NCI-H1092 treated with DMSO at 0.1 percent for 48 hours (cell line): Measurements from ENCODE around the gene MYOZ3.

Experiments
- DNase-seq: peaks from one replicate; lab custom pipeline; 2025; lab: John Stamatoyannopoulos, UW

Gene MYOZ3

DNA sequence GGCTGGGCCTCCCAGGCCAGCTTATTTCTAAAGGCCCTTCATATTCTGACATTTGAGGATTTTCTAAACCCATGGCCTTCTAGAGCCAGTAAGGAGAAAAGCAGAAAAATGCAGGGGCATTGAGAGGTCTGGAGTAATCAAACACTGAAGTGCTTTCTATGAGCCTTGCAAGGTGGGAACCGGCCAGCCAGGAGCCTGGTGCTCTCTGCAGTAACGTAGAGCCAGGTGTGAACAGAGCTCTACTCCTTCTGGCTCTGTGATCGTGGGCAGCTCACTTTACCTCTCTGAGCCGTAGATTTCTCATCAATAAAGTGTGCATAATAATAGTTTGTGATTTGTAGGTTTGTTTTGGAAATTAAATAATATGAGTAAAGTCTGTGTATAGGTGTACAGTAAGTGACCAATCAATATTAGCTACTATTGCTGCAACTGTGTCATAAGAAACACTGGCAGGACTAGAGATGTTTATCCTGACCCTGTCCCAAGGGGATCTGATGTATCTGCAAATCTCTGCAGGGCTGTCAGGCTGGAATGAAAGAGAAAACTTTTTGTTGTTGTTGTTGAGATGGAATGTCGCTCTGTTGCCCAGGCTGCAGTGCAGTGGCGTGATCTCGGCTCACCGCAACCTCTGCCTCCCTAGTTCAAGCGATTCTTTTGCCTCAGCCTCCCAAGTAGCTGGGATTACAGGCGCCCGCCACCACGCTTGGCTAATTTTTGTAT, 17.9 kb upstream of the MYOZ3 start:
- DNase-seq: no peak

DNA sequence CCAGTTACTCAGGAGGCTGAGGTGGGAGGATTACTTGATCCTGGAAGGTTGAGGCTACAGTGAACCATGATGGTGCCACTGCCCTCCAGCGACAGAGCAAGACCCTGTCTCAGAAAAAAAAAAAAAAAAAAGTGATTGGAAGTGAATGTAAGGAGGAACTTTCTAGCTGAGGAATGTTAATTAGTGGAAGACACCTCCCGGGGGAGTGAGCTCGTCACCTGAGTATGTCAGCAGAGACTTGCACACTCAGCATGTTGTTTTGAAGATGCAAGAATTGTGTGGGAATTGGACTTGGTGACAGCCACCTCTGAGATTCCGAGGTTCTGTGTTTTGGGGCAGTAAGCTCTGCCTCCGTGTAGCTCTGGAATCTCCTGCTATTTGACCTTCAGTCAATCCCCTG, 17.0 kb upstream of the MYOZ3 start:
- no peak for DNase-seq

DNA sequence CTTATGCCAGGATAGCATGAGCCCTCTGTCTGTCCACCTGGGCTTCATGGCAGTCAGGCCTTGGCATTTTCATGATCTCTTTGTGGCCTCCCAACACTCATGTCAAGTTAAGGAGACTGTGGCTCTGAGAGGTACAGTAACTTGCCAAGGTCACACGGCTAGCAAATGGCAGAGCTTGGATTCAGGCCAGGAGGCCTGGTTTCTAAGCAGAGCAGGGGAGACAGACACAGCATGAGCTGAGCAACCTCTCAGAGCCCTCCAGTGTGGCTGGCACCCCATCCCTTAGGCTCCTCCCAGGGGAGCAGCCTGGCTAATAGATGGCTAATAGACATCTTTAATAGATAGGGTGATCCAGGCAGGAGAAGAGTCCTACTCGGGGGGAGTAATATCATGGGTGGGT, 16.5 kb upstream of the MYOZ3 start:
- no peak for DNase-seq

DNA sequence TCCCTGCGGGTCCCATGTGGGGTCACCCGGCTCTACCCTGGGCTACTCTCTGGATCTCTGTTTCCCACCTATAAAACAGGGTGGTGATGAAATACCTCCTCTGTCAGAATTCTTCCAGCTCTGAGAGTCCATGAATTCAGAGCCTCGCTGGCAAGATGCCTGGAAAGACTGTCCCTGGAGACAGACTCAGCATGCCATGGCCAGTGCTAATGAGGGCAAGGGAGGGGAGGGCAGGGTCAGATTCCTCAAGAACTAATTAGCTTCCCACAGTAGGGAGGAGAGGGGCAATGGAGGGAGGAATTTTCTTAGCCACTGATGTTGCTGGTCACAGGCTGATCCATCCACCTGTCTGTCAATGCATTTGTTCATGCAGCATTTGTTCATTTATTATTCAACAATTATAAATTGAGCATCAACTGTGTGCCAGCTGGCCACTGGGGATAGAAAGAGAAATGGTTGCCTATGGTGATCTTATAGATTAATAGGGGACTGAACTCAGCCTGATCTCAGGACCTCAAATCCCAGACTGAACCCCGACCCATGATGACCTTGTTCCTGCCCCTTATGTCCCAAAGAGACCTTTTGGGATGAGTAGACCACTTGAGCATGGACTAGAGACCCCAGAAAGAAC, 15.9 kb upstream of the MYOZ3 start:
- DNase-seq: peak; percentile 2

DNA sequence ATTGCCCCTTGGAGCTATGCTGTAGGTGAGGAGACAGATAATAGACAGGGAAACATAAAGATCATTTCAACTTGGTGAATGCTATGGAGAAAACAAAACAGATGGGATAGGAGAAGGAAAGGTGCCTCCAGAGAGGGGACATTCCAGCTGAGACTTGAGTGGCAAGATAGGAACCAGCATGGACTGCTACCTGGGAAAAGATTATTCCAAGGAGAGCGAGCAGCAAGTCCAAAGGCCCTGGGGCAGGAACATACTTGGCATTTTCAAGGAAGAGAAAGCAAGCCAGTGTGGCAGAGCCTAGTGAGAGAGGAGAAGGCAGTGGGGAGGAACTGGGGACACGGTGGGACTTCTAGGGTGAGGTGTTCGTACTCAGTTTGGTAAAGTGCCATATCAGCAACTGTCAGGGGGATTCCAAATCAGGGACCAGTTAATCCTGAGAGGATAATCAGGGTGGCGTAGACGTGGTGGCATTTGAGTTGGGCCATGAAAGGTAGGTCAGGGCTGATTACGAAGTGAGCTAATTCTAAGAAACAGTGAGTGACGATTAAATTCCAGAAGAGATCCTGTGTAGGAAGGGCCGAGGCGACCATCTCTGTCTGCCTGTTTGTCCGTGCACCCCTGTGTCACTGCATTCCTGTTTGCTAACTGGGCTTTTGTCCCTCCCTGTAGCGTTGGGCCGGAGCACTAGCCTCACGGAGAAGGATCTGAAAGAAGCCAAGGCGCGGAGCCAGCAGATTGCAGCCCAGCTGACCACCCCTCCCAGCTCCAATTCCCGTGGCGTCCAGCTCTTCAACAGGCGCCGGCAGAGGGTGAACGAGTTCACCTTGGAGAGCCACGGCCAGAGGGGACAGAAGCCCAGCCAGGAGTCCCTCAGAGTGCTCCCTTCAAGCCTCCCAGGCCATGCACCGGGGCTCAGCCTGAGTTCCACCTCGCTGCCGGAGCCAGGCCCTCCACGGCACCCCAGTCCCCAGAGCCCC, 13.5 kb upstream of the MYOZ3 start:
- DNase-seq: no peak

DNA sequence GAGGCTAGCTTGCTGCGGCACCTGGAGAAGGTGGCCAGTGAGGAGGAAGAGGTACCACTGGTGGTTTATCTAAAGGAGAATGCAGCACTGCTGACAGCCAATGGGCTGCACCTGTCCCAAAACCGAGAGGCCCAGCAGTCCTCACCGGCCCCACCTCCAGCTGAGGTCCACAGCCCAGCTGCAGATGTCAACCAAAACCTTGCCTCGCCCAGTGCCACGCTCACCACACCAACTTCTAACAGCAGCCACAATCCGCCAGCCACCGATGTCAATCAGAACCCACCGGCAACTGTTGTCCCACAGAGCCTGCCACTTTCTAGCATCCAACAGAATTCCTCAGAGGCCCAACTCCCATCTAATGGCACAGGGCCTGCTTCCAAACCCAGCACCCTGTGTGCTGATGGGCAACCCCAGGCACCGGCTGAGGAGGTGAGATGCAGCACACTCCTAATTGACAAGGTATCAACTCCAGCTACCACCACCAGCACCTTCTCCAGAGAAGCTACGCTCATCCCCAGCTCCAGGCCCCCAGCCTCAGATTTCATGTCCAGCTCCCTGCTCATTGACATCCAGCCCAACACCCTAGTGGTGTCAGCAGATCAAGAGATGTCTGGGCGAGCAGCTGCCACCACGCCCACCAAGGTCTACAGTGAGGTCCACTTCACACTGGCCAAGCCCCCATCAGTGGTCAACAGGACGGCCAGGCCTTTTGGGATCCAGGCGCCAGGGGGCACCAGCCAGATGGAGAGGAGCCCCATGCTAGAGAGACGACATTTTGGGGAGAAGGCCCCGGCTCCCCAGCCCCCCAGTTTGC, 12.6 kb upstream of the MYOZ3 start:
- no peak for DNase-seq

DNA sequence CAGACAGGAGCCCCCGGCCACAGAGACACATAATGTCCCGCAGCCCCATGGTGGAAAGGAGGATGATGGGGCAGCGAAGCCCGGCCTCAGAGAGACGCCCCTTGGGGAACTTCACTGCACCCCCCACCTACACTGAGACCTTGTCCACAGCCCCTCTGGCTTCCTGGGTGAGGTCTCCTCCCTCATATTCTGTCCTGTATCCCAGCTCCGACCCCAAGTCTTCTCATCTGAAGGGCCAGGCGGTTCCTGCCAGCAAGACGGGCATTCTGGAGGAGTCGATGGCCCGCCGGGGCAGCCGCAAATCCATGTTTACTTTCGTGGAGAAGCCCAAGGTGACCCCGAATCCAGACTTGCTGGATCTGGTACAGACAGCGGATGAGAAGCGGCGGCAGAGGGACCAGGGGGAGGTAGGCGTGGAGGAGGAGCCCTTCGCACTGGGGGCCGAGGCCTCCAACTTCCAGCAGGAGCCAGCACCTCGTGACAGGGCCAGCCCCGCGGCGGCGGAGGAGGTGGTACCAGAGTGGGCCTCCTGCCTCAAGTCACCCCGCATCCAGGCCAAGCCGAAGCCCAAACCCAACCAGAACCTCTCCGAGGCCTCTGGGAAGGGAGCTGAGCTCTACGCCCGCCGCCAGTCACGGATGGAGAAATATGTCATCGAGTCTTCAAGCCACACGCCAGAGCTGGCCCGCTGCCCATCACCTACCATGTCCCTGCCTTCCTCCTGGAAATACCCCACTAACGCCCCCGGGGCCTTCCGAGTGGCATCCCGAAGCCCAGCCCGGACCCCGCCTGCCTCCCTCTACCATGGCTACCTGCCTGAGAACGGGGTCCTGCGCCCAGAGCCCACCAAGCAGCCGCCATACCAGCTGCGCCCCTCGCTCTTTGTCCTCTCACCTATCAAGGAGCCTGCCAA, 11.7 kb upstream of the MYOZ3 start:
- no peak for DNase-seq

DNA sequence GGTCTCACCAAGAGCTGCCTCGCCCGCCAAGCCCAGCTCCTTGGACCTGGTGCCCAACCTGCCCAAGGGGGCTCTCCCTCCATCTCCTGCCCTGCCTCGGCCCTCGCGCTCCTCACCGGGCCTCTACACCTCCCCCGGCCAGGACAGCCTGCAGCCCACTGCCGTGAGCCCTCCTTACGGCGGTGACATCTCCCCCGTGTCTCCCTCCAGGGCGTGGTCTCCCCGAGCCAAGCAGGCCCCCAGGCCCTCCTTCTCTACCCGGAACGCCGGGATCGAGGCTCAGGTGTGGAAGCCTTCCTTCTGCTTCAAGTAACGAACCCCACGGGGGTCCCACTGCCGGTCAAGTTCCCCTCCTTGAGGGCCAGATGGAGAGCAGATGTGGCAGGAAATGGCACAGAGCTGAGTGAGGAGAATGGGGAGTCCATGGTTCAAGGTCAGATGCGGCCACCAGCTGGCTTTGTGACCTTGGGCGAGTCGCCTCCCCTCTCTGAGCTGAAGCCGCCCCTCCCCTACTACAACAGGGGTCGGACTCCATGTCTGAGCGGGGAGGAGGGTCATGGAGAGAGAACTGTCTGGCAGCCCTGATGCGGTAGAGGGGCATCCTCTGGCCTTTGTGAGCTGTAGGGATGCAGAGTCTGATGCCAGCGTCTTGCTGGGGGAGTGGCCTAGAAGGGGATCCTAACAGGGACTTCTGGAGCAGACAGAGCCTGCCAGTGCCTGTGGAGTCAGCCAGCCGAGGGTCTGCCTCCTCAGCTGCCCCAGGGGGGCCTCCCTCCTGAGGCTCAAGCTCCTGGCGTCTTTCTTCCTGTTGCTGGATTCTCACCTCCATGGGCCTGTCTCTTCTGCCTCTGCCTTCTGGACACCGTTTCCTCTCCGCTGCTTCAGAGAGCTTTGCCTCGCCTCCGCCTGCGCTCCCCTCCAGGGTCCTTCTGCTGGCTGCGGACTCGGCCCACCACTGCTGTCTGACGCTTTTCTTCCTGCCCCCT, 10.7 kb upstream of the MYOZ3 start:
- DNase-seq: no peak

DNA sequence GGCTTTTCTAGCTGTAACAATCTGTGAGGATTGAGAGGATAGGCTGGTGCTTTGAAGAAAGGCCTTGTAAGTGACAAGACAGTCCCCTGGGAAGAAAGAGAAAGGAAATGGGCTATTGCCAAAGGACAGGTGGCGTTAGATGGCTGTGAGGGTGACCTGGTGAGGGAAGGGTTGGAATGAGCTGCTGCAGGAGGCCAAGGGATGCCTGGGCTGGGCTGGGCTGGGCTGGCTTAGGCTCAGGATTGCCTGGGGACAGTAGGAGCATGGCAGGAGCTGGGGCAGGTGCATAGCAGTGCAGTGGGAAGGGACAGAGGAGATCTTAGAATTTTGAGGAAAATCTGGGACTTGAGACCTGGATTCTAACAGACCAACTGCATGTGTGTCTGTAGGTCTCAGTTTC, 9.7 kb upstream of the MYOZ3 start:
- DNase-seq: no peak

DNA sequence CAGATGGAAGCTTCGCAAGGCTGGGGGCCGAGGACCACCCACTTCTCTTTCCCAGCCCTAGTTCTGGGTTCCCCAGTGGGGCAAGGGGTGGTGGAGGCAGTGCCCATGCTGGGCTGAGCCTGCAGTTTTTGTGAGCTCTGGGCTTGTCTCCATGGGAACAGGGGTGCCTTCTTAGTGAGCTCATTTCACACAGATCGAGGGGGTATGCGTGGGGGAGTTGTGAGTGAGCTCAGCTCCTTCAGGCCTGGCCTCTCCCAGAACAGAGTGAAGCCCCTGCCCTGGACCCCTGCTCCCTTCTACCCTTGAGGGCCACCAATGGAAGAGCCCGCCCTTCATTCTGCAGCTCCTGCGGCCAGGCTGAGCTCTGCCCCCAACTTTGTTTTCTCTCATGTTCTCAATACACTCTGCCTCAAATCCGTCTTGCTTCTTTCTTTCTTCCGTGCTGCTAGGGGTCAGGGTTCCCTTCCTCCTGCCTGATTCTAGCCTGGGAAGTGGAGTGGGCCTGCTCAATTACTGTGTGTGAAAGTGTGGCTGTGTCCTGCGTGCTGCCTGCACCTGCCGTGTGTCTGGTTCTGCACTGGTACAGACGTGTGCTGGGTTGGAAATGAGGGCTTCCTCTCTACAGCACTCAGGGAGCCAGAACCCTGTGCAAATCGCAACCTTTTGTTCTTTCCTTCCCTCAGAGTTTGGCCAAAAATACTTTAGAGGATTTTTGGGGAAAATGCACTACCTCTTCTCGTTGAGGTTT, 9.0 kb upstream of the MYOZ3 start:
- DNase-seq: no peak

DNA sequence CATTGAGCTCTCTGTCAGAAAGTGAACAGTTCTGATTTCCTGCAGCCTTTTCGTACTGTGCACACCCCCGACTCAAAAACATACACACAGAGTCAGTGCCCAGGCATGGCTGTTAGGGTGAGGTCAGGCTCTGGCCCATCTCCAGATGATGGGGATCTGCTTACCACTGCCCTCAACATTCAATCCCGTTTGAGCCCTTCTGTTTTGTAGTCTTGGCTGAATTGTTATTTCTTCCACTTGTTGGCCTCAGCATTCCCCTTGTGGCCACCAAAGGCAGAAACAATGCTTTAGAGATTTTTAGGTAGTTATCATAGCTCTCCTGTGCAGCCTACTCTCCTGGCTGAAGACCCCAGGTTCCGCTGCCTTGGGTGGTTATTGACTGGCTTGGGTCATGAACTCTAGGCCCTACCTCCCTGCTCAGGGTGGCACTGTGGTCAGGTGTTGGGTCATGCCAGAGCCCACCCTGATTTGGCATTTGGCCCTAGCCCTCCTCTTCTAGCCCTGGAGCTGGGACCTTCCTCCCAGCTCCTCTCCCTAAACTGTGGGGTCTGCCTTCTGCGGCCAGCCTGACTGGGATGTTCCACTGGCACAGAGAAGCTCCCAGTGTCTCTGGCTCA, 7.8 kb upstream of the MYOZ3 start:
- no peak for DNase-seq

DNA sequence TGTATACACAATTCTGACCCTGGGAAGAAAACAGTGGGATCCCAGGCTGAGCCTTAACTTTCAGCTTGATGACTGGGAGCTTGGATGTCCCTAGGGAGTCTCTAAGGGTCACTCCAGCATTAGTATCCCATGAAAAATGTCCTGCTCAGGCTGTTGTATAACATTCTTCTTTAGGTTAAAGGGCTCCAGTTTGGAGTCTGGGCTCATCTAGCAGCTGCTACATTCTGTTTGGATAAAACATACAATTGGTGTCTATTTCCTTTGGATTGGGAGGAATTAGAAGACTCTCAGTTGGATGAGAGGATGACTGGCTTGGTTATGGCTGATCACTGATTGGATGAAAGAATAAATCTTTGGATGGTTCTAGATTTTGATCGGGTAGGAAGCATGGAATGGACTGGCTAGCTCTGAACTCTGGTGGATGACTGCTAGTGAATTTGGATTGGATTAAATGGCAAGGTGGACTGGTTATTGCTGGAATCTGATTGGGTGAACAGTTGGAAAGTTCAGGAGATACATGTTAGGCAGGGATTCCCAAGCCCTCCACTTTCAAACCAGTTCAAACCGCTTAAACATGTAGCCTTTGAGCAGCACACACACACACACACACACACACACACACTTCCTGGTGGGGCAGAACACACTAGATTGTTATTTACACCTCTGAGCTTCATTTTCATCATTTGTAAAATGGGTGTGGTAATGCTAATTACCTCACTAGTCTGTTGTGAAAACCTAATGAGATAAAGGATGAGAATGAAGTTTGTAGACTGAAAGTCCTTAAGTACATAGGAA, 7.1 kb upstream of the MYOZ3 start:
- DNase-seq: no peak

DNA sequence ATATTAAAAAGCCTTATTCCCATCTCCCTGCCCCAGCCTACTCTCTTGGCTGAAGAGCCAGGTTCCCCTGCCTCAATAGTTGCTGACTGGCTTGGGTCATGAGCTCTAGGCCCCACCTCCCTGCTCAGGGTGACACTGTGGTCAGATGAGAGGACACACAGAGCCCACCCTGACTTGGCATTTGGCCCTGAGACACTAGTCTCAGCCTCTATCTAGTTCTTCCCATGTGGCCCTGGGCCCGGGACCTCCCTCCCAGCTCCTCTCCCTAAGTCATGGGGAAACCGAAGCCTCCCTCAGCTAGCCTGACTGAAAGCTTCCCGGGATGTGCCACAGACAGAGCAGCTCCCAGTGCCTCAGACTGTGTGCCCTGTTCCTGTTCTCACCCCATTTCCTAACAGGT, 5.8 kb upstream of the MYOZ3 start:
- DNase-seq: no peak

DNA sequence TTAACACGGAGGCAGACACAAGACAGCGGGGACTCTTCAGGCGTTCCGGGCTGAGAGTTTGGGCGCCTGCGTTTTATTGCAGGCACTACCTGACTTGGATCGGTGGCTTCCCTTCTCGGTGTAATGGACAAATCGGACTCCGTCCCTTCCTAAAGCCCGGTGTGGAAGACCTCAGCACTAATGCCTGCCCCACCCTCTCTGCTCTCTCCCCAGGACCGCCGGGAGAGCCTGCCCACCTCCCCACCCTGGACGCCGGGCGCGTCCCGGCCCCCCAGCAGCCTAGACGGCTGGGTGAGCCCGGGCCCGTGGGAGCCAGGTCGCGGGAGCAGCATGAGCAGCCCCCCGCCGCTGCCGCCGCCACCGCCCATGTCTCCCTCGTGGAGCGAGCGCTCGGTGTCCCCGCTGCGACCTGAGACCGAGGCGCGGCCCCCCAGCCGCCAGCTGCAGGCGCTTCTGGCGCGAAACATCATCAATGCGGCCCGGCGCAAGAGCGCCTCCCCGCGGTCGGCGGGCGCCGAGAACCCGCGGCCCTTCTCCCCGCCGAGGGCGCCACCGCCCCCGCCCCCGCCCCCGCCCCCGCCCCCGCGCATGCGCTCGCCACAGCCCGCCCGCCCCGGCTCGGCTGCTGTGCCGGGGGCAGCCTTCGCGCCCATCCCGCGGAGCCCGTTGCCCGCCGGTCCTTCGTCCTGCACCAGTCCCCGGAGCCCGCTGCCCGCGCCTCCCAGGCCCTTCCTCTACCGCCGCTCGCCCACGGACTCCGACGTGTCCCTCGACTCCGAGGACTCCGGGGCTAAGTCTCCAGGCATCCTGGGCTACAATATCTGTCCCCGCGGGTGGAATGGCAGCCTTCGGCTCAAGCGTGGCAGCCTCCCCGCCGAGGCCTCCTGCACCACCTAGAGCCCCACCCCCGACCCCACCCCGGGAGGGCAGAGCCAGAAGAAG, 4.6 kb upstream of the MYOZ3 start:
- peak; percentile 38 for DNase-seq

DNA sequence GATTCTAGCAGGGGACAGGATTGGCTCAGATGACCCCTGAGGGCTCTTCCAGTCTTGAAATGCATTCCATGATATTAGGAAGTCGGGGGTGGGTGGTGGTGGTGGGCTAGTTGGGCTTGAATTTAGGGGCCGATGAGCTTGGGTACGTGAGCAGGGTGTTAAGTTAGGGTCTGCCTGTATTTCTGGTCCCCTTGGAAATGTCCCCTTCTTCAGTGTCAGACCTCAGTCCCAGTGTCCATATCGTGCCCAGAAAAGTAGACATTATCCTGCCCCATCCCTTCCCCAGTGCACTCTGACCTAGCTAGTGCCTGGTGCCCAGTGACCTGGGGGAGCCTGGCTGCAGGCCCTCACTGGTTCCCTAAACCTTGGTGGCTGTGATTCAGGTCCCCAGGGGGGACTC, 2.9 kb upstream of the MYOZ3 start:
- DNase-seq: no peak

DNA sequence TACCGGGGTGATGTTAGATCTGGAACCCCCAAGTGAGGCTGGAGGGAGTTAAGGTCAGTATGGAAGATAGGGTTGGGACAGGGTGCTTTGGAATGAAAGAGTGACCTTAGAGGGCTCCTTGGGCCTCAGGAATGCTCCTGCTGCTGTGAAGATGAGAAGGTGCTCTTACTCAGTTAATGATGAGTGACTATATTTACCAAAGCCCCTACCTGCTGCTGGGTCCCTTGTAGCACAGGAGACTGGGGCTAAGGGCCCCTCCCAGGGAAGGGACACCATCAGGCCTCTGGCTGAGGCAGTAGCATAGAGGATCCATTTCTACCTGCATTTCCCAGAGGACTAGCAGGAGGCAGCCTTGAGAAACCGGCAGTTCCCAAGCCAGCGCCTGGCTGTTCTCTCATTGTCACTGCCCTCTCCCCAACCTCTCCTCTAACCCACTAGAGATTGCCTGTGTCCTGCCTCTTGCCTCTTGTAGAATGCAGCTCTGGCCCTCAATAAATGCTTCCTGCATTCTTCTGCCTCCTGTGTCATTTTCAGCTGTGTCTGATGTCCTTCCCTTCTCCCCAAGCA, 2.3 kb upstream of the MYOZ3 start:
- DNase-seq: no peak
